NT2/D1 (cell line): ENCODE results near the gene GAB3.

Source experiments
- YY1 ChIP-seq: IDR thresholded peaks from 2 replicates; pipeline ENCODE4 v1.6.1; 2011; ENCODE audit not compliant: insufficient read length, insufficient read depth
- ZNF274 ChIP-seq: IDR thresholded peaks from 2 replicates; pipeline ENCODE4 v1.6.1; 2011; ENCODE audit warnings: mild to moderate bottlenecking, low read depth, low read length

DNA sequence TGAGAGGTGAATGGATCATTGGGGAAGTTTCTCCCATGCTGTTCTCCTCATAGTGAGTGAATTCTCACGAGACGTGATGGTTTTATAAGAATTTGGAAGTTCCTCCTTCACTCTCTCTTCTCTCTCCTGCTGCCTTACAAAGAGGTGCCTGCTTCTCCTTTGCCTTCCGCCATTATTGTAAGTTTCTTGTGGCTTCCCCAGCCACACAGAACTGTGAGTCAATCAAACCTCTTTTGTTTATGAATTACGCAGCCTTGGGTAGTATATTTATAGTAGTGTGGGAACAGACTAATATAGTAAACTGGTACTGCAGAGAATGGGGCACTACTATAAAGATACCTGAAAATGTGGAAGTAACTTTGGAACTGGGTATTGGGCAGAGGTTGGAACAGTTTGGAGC lies 89.7 kb downstream of the GAB3 start:
- TF ChIP-seq YY1 (no peak), ZNF274 (no peak)
